DMS 273 treated with DMSO at 0.1 percent for 48 hours (cell line): Measurements from ENCODE around the gene FAM168A.

Source experiments
- DNase-seq: peaks from one replicate; lab custom pipeline; 2025; lab: John Stamatoyannopoulos, UW

FAM168A gene

GRCh38 chr11:73401217-73401923 lies 196.5 kb downstream of the FAM168A start:
- DNase-seq, result no peak

DNA sequence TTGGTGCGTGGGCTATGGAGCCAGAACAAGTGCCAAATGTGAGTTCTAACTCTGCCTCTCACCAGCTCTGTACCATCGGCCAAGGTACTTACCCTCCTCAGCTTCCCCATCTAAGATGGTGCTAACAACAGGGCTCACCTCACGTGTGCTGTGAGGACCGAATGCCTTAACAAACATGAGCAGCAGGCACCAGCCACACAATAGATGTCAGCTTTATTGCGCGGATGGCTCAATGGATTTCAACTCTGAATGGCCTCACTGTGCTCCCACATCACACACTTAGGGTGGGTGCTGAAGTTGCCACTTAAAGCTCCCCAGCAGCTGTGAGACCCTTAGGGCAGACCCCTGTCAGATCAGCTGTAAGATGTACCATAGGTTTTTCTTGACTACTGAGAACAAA lies 197.6 kb downstream of the FAM168A start:
- DNase-seq, result no peak

GRCh38 chr11:73399636-73400035 lies 198.3 kb downstream of the FAM168A start:
- DNase-seq, result no peak

- DNase-seq, result no peak
Measured at GRCh38 chr11:73399159-73399590, 198.7 kb downstream of the FAM168A start.

DNA sequence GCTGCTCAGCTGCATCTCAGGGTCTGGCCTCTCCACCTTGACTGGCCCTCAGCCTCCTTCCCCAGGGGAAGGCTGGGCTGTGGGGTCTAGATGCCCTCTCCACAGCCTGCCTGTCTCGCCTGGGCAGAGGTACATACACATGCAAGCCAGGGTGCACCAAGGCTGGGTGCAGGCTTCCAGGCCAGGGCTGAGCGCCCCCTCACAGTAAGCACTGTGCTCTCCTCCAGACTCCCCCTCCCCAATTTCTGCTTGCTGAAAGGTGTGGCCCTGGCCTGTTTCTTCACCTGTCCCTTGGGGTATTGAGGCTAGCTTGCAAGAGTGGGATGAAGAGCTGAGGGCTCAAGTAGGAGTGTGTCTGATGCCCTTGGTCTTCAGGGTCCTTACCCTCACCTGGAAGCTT lies 199.2 kb downstream of the FAM168A start:
- DNase-seq, result no peak

- no peak for DNase-seq
Measured at GRCh38 chr11:73398132-73398526, 199.8 kb downstream of the FAM168A start.

GRCh38 chr11:73397468-73398131 lies 200.3 kb downstream of the FAM168A start:
- no peak for DNase-seq

- no peak for DNase-seq
Measured at GRCh38 chr11:73396985-73397384, 200.9 kb downstream of the FAM168A start.

DNA sequence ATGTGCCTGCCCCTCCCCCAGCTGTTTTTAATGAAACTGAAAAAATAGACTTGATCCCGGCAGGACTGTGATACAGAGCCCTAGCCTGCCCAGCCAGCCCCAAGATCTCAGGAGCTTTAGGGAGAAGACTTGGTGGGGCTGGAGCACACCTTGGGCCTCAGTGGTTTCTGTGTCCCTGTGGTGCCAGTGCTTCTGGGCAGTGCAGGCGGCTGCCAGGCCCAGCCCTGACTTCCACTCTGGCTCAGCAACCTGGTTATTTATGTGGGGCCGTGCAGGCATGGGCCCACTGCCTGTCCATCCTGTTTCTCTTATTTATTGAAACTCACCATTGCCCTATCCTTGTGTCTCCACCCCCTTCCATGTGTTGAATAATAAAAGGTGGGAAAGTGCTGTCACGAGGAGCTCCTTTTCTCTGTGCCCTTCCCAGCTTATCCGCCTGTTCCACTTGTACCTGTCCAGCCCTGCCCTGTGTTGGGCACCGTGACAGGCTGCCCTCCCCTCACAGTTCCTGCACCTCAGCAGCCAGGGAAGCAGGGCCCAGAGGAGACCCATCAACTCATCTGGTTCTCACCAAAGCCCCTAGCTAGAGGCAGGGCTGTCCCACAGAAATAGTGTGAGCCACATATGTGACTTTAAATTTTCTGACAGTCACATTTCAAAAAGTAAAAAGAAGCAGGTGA lies 201.5 kb downstream of the FAM168A start:
- no peak for DNase-seq

DNA sequence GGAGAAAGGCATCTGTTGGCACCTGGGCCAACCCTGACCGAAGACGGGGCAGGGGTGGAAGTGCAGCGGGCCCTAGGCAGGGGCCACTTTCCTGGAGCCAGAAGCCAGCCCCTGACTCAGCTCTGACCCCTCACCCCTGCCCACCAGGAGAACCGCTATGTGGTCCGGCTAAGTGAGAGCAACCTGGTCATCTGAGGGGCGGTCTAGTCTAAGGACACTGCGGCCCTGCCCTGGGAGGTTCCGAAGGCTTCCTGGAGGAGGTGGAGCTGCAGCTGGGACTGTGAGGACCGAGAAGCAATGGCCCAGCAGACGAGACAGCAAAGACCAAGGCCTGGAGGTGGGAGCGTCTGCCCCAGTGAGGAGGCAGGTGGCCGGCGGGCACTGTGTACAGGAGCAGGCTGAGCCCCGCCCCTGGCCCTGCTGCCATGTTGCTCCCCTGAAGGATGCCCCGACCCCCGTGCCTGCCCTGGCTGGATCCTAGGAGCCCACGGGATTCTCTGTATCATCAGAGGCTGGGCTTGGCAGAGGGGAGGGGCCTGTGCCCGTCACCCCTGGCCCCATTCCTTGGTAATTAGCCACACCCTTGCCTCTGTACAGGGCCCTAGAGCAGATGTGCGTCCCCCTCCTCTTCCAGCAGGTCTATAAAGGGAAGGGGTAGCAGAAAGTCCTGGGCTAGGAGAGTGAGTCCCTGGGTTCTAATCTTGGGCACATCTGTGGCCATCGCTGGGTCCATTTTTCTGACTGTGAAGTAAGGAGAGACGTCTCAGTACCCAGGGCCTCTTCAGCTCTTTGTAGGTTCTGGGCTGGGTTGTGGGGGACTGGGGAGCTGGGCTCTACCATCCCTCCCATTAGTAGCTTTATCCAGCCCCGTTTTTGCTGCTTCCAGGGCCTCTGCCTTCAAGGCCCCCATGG lies 202.4 kb downstream of the FAM168A start:
- DNase-seq, result no peak

DNA sequence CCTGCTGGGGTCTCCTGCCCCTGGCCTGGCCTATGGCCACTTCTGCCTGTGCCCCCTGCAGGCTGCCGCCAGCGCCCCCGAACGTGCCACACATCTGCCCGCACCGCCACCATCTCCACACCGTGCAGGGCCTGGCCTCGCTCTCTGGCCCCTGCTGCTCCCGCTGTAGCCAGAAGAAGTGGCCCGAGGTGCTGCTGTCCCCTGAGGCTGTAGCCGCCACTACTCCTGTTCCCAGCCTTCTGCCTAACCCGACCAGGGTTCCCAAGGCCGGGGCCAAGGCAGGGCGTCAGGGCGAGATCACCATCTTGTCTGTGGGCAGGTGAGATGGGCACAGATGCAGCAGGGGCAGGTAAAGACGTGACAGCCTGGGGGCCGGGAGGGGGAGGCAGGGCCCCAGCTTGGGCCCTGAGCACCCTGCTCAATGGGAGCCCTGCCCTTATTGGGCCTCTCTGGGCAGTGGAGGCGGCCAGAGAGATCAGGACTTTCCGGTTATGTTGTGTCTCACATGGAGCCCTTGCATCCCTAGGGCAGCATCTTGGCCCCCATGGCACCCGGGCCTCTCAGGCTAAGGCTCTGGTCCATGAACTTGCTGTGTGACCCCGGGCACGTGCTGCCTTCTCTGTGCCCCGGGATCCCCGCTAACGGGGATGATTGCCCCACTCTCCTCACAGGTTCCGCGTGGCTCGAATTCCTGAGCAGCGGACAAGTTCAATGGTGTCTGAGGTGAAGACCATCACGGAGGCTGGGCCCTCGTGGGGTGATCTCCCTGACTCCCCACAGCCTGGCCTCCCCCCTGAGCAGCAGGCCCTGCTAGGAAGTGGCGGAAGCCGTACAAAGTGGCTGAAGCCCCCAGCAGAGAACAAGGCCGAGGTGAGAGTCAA lies 203.3 kb downstream of the FAM168A start:
- DNase-seq, result no peak

GRCh38 chr11:73393479-73394415 lies 204.2 kb downstream of the FAM168A start:
- peak; percentile 17 for DNase-seq

GRCh38 chr11:73393011-73393380 lies 204.9 kb downstream of the FAM168A start:
- no peak for DNase-seq

DNA sequence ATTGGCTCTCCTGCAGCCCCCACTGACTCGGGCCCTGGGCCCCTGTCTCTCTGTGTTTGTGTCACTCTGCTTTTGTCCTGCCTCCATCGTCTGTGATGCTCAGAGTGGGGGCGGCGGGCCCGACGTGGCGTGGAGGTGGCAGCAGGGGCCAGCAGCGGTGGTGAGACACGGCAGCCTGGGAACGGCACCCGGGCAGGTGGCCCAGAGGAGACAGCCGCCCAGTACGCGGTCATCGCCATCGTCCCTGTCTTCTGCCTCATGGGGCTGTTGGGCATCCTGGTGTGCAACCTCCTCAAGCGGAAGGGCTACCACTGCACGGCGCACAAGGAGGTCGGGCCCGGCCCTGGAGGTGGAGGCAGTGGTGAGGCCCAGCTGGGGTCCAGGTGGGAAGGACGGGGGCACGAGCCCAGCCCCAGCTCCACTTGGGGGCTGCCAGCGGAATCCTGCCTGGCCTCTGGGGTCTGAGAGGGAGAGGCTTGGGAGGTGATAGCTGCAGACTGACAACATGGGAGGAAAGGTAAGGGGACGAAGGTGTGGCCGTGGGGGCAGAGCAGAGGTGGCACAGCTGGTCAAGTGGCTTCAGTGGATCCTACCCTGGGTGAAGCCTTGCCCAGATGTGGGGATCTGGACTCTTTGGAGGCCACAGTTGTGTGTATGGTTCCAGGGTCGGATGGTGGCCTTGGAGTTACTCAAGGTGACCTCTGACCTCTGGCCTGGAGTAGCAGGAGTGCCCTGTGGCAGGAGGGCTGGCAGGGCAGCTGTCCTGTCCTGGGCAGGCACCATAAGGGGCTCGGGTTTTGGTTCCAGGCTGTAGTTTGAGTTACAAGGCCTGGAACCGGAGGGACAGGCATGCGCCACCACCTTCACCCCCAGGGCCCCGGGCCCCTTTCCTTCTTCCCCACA lies 205.6 kb downstream of the FAM168A start:
- no peak for DNase-seq

DNA sequence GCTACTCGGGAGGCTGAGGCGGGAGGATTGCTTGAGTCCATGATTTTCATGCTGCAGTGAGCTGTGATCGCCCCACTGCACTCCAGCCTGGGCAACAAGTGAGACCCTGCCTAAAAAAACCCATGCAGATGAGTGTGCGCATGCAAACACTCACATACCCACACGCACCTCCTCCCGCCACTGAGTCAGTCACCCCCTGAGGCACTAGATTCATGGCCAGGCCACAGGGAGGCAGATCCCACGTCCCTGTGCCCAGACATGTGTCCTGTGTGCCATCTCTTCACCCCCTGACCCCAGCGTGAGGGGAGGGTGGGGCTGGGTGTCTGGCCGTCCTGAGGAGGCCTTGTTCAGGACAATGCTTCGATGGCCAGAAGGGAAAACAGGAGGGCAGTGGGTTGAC lies 206.2 kb downstream of the FAM168A start:
- no peak for DNase-seq

DNA sequence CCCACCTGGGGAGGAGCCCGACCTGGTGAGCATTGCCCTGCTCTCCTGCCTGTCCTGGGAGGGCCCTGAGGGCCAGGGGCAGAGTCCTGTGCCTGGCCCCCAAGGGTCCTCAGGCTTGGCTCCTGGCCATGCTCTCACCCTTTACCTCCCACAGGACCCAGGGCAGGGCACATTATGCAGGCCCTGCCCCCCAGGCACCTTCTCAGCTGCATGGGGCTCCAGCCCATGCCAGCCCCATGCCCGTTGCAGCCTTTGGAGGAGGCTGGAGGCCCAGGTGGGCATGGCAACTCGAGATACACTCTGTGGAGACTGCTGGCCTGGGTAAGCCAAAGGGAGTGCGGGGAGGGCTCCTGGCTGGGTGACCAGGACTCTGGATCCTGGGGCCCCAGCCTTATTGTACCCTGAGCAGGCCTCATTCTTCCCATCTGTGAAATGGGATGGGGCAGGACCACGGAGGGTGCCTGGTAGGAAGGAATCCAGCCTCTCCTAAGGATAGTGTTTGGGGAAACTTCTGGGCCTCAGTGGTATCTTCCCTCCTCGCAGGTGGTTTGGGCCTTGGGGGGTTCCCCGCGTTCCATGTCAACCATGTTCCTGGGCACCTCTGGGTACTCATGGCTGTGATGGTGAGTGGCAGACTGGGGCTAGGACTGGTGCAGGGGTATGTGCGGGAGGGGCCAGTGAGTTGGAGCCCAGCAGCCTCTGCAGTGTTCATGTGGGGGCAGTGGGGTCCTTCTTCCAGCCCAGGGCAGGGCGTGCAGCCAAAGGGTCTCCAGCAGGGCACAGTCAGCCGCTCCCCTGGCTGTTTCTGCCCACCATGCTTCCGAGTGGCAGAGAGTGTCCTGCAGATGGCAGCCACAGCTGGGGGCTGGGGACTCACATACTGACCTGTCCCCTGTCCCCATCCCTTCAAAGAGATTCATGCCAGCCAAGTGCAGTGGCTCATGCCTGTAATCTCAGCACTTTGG lies 207.0 kb downstream of the FAM168A start:
- DNase-seq, result no peak

GRCh38 chr11:73389916-73390315 lies 208.0 kb downstream of the FAM168A start:
- DNase-seq, result no peak

DNA sequence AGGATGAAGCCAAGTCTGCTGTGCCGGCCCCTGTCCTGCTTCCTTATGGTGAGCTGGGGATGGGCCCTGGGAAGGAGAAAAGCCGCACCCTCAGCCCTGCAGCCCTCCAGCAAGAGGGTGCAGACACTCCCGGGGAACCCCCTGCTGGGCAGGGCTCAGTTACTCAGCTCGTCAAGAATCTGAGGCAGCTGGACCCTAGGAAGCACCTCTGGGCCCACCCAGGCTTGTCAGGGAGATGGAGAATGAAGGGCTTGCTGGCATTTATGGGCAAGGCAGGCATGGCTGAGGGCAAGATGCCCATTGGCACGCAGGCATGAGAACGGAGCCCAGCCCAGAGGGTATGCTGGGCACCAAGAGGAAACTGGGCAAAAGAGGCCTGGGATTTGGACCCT lies 208.8 kb downstream of the FAM168A start:
- no peak for DNase-seq
